GM19238 (cell line): ENCODE data around the gene PPP2R5D.

Experiments used
- DNase-seq: peaks from one replicate; pipeline ENCODE4 v3.0.0; 2011; ENCODE audit warnings: low spot score; ENCODE audit not compliant: insufficient read length

PPP2R5D gene

DNA sequence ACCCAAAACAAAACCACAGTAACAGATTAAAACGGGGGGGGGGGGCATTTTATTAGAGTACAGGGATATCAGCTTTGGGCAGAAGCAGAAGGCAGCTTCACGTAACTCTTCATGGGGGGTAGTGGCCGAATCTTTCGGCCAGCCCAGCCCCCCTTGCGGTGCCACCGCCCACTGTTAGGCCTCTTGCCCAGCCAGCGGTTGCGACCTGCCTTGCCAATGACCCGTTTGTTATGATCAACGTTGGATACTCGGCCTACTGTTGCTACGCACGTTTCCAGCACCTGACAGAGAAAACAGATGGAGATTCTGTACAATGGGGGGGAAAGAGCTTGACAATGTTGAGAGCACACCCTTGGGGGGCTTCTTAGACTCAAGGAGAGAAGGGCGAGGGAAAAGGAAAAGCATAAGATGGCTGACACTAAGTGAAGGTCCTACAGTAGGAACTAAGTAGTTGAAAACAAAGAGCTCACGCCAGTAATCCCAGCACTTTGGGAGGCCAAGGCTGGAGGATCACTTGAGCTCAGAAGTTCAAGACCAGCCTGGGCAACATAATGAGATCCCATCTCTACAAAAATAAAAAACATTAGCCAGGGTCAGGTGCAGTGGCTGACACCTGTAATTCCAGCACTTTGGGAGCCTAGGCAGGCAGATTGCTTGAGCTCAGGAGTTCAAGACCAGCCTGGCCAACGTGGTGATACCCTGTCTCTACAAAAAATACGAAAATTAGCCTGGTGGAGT, 70.0 kb downstream of the PPP2R5D start:
- DNase-seq: no peak

DNA sequence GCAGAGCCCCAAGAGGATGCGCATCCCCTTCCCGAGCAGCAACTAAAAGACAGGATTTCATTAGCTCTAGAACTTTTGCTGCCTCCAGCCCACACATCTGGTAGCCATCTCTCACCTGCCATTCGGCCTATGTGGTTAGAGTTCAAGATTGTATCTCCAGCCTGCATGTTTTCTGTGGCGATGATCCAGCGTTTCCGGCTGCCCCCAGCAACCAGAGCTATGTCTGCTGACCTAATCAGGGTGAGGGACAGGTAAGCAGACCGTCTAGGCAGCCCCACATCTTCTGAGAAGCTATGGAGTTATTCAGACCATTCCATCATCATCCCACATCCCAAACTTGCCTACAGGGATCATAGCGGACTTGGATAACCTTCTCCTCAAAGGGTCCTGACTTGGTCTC, 71.6 kb downstream of the PPP2R5D start:
- no peak for DNase-seq

DNA sequence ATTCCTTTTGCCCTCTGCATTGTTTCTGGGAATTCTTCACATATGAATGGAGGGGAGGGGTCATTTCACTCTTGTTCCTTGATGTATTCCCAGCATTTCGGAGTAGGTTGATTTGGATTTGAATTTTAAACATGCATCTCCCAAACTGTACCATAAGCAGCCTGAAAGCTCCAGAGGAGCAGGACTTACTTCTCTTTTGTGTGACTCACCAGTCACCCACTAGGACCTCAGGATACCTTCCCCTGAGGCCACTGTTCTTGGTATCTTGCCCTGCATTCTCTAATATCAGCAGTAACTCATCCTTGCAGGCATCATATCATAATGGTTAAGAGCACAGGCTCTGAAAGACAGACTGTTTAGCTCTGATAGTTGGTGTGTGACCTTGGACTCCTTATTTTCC, 74.2 kb downstream of the PPP2R5D start:
- no peak for DNase-seq

GRCh38 chr6:43059168-43060033, 75.0 kb downstream of the PPP2R5D start, which contains the start of the genes KLC4 and MRPL2:
Gene KLC4, plus strand, starts transcription at chr6:43059631. Its CDS starts 1,705 bp downstream, at chr6:43061336.
Gene MRPL2, minus strand, starts transcription at chr6:43059434. Its CDS starts 53 bp downstream, at chr6:43059381.
- DNase-seq: peak; percentile 99

DNA sequence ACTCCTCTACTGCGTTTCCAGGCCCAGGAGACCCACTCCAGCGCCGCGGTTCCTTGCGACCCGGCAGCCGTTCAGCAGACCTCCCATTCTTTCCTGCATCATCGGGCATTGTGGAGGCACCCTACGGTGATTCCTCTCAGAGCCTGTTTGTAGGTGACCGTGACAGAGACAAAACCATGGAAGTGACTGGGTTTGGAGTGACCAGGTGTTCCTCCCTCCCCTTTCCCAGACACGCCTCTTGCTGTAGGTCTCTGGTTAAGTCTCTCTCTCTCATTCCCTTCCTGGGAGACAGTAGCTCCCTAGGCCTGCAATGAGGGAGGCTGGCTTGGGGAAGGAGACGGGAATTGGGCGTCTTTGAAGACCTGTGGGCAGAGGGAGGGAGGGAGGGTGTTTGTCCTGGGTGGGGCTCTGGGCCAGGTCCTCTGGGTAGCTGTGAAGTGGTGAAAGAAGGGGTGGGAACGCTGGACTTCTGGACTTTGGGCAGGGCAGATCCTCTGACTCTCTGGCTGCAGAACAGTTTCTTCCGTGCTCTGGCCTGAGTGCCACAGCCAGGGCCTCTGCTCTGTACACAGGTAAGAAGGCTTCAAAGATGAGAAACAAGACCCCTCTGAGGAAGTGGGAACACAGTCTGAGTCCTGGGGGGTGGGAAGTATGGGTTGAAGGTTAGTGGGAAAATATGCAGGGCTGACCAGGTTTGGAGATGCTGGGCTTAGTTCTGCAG, 75.8 kb downstream of the PPP2R5D start:
- DNase-seq: no peak

GRCh38 chr6:43060755-43061633, 76.6 kb downstream of the PPP2R5D start:
- no peak for DNase-seq

DNA sequence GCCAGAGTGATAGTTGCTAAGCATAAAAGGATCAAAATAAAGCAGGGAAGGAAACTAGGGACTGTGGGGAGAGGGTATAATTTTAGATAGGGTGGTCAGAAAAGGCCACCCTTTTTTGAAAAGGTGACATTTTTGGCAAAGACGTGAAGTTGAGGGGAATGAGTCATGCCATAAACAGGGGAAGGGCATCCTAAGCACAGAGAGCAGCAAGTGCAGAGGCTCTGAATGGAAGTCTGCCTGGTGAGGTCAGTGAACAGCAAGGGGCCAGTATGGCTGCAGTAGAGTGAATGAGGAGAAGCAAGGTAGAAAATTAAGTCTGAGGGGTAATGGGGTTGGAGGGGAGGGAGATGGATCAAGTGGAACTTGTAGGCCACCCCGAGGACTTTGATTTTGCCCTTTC, 77.5 kb downstream of the PPP2R5D start:
- no peak for DNase-seq
